22Rv1 (cell line): Measurements from ENCODE around the gene GPR173.

ENCODE experiments used
- CTCF ChIP-seq: fragments of 450-650 bp; IDR thresholded peaks from 2 replicates; pipeline ENCODE4 v1.5.1; 2017; ENCODE audit warnings: mild to moderate bottlenecking
- ZFX ChIP-seq: fragments of 450-650 bp; IDR thresholded peaks from 2 replicates; pipeline ENCODE4 v1.6.1; 2017; ENCODE audit warnings: antibody characterized with exemption, borderline replicate concordance

GRCh38 chrX:53055244-53055849 lies 6.8 kb downstream of the GPR173 start:
- TF ChIP-seq CTCF (no peak), ZFX (no peak)
